Mesenchymal stem cell (in vitro differentiated cells and primary cell): ENCODE data around the gene NFKBIL1.

ENCODE experiments used
- DNase-seq: peaks from one replicate; pipeline ENCODE4 v3.0.0-alpha.2; 2013
- H2AFZ ChIP-seq: one replicate; pipeline ENCODE4 v1.6.1; 2013; ENCODE audit warnings: low read depth, mild to moderate bottlenecking, control low read depth, inconsistent platforms, low read length, moderate library complexity
- H2AK5ac ChIP-seq: 2 replicates; pipeline ENCODE4 v1.6.1; 2013; ENCODE audit warnings: low read length, moderate library complexity, mild to moderate bottlenecking, inconsistent platforms; ENCODE audit not compliant: severe bottlenecking
- H2BK120ac ChIP-seq: one replicate; pipeline ENCODE4 v1.6.1; 2013; ENCODE audit warnings: low read depth, mild to moderate bottlenecking, inconsistent platforms, low read length, moderate library complexity
- H2BK12ac ChIP-seq, 2 experiments: one replicate each; pipeline ENCODE4 v1.6.1; 2013; ENCODE audit warnings: inconsistent platforms in 2 of 2, low read length in 2 of 2, mild to moderate bottlenecking in 2 of 2, moderate library complexity in 2 of 2, control low read depth in 1 of 2
- H2BK15ac ChIP-seq: one replicate; pipeline ENCODE4 v1.6.1; 2013; ENCODE audit warnings: mild to moderate bottlenecking, low read depth, inconsistent platforms; ENCODE audit not compliant: poor library complexity, severe bottlenecking
- H2BK5ac ChIP-seq: 2 replicates; pipeline ENCODE4 v1.6.1; 2013; ENCODE audit warnings: low read depth, mild to moderate bottlenecking, low read length, control low read depth, inconsistent platforms; ENCODE audit not compliant: poor library complexity, severe bottlenecking
- H3K14ac ChIP-seq, 2 experiments: one replicate each; pipeline ENCODE4 v1.6.1; 2013; ENCODE audit warnings: inconsistent platforms in 2 of 2, low read length in 2 of 2, control low read depth in 1 of 2, mild to moderate bottlenecking in 1 of 2, moderate library complexity in 1 of 2
- H3K18ac ChIP-seq, 2 experiments: one replicate each; pipeline ENCODE4 v1.6.1; 2013; ENCODE audit warnings: inconsistent platforms in 2 of 2, low read length in 2 of 2, control low read depth in 1 of 2, low read depth in 1 of 2, mild to moderate bottlenecking in 1 of 2
- H3K23ac ChIP-seq, 2 experiments: one replicate each; pipeline ENCODE4 v1.6.1; 2013; ENCODE audit warnings: inconsistent platforms in 2 of 2, low read length in 2 of 2, mild to moderate bottlenecking in 2 of 2, moderate library complexity in 2 of 2, control low read depth in 1 of 2
- H3K27ac ChIP-seq: 2 replicates; pipeline ENCODE4 v1.5.1; 2013; ENCODE audit warnings: mild to moderate bottlenecking, moderate library complexity, low read length, control low read depth, inconsistent platforms; ENCODE audit not compliant: poor library complexity, severe bottlenecking
- H3K27me3 ChIP-seq, 2 experiments: 2 replicates each; pipeline versions ENCODE4 v1.6.1 to v1.7.0; 2013; ENCODE audit warnings: low read length in 2 of 2, mild to moderate bottlenecking in 2 of 2, moderate library complexity in 2 of 2, control low read depth in 1 of 2, inconsistent platforms in 1 of 2; ENCODE audit not compliant: control insufficient read depth in 1 of 2, insufficient read depth in 1 of 2
- H3K36me3 ChIP-seq, 2 experiments: 2 replicates each; pipeline versions ENCODE4 v1.6.1 to v1.7.0; 2013; ENCODE audit warnings: low read length in 2 of 2, control low read depth in 1 of 2, inconsistent platforms in 1 of 2, low read depth in 1 of 2, mild to moderate bottlenecking in 1 of 2; ENCODE audit not compliant: insufficient read depth in 2 of 2, control insufficient read depth in 1 of 2
- H3K4ac ChIP-seq, 2 experiments: one replicate each; pipeline ENCODE4 v1.6.1; 2013; ENCODE audit warnings: inconsistent platforms in 2 of 2, low read length in 2 of 2, mild to moderate bottlenecking in 2 of 2, moderate library complexity in 2 of 2, control low read depth in 1 of 2, low read depth in 1 of 2
- H3K4me1 ChIP-seq: 2 replicates; pipeline ENCODE4 v1.6.1; 2013; ENCODE audit warnings: low read depth, low read length, control low read depth; ENCODE audit not compliant: control insufficient read depth, insufficient read depth
- H3K4me2 ChIP-seq: 2 replicates; pipeline ENCODE4 v1.6.1; 2013; ENCODE audit warnings: low read length, mild to moderate bottlenecking, inconsistent platforms; ENCODE audit not compliant: poor library complexity, severe bottlenecking
- H3K4me3 ChIP-seq, 2 experiments: 2 replicates each; pipeline versions ENCODE4 v1.5.1 to v1.7.0; 2013; ENCODE audit warnings: low read length in 2 of 2, mild to moderate bottlenecking in 2 of 2, control low read depth in 1 of 2, low read depth in 1 of 2; ENCODE audit not compliant: insufficient read depth in 1 of 2
- H3K79me1 ChIP-seq: replicated peaks from 2 replicates; pipeline ENCODE4 v1.6.1; 2013; ENCODE audit warnings: mild to moderate bottlenecking, control low read depth, low read length, inconsistent platforms; ENCODE audit not compliant: poor library complexity, severe bottlenecking
- H3K9ac ChIP-seq: 2 replicates; pipeline ENCODE4 v1.7.0; 2013; ENCODE audit warnings: mild to moderate bottlenecking, low read length, moderate library complexity
- H3K9me3 ChIP-seq: 2 replicates; pipeline ENCODE4 v1.7.0; 2013; ENCODE audit warnings: mild to moderate bottlenecking, low read length; ENCODE audit not compliant: control insufficient read depth
- H4K8ac ChIP-seq: one replicate; pipeline ENCODE4 v1.6.1; 2013; ENCODE audit warnings: inconsistent platforms, mild to moderate bottlenecking, low read length, moderate library complexity
- H4K91ac ChIP-seq: one replicate; pipeline ENCODE4 v1.6.1; 2013; ENCODE audit warnings: mild to moderate bottlenecking, low read length, inconsistent platforms
- WGBS: methylation state at CpG from one replicate; pipeline ENCODE4 v1.1.7; 2013; ENCODE audit warnings: mixed read lengths; 5-methylcytosine and 5-hydroxymethylcytosine counted together

Gene NFKBIL1

GRCh38 chr6:31573239-31574105 lies 26.1 kb downstream of the NFKBIL1 start:
- no peak overlapping the region for H2BK120ac ChIP-seq
- peaks cover 2% of the 10 kb centered on the region for H3K4me1 ChIP-seq
- H3K4ac ChIP-seq: no peak overlapping the region
- no peak overlapping the region for H2BK15ac ChIP-seq
- H3K23ac ChIP-seq: no peak overlapping the region
- peaks cover 0 to 10% of the 10 kb centered on the region in 2 experiments for H3K27me3 ChIP-seq
- H4K8ac ChIP-seq: no peak overlapping the region
- H3K4me2 ChIP-seq: no peak overlapping the region
- H3K14ac ChIP-seq: no peak overlapping the region
- H3K18ac ChIP-seq: no peak overlapping the region
- H2AFZ ChIP-seq: no peak overlapping the region
- no peak overlapping the region for H2BK12ac ChIP-seq
- no peaks in the 10 kb centered on the region for H3K36me3 ChIP-seq
- no peak overlapping the region for H3K9ac ChIP-seq
- no peaks in the 10 kb centered on the region for H3K9me3 ChIP-seq
- H3K79me1 ChIP-seq: no peaks in the 10 kb centered on the region
- H3K4me3 ChIP-seq: no peak overlapping the region
- no peak overlapping the region for H4K91ac ChIP-seq
- H2AK5ac ChIP-seq: no peak overlapping the region
- DNase-seq: no peak
- no peak overlapping the region for H2BK5ac ChIP-seq
- no peak overlapping the region for H3K27ac ChIP-seq
- 85% methylated on average over 9 of the region's 9 CpGs for WGBS

GRCh38 chr6:31574106-31575061 lies 27.0 kb downstream of the NFKBIL1 start:
- Histone ChIP-seq H2BK12ac (no peak overlapping the region), H3K23ac (no peak overlapping the region), H2AFZ (no peak overlapping the region), H3K9ac (no peak overlapping the region), H2BK120ac (no peak overlapping the region), H3K36me3 (no peaks in the 10 kb centered on the region), H3K14ac (no peak overlapping the region), H3K4me2 (no peak overlapping the region), H3K27me3 (peaks cover 0 to 10% of the 10 kb centered on the region in 2 experiments), H4K8ac (no peak overlapping the region), H3K4me3 (no peak overlapping the region), H3K79me1 (no peaks in the 10 kb centered on the region), H2BK15ac (no peak overlapping the region), H2AK5ac (no peak overlapping the region), H3K4me1 (peaks cover 5% of the 10 kb centered on the region), H3K9me3 (no peaks in the 10 kb centered on the region), H3K4ac (no peak overlapping the region), H2BK5ac (no peak overlapping the region), H4K91ac (no peak overlapping the region), H3K27ac (no peak overlapping the region), H3K18ac (no peak overlapping the region)
- DNase-seq: no peak
- WGBS: 91% methylated on average over 14 of the region's 14 CpGs

- no peak within 1 kb of the TSS for H3K27ac ChIP-seq
- no peaks in the 10 kb centered on the region for H3K79me1 ChIP-seq
- peaks cover 5% of the 10 kb centered on the region for H3K4me1 ChIP-seq
- H4K91ac ChIP-seq: peak within 1 kb of the TSS; percentile 11
- no peak for DNase-seq
- peaks cover 0 to 10% of the 10 kb centered on the region in 2 experiments for H3K27me3 ChIP-seq
- no peak within 1 kb of the TSS for H3K23ac ChIP-seq
- H2BK120ac ChIP-seq: no peak within 1 kb of the TSS
- H3K9ac ChIP-seq: peak within 1 kb of the TSS; percentile 61
- H3K18ac ChIP-seq: no peak within 1 kb of the TSS
- no peak within 1 kb of the TSS for H4K8ac ChIP-seq
- no peak within 1 kb of the TSS for H3K4ac ChIP-seq
- no peak within 1 kb of the TSS for H3K4me2 ChIP-seq
- H2BK15ac ChIP-seq: no peak within 1 kb of the TSS
- H3K9me3 ChIP-seq: no peaks in the 10 kb centered on the region
- H2BK5ac ChIP-seq: no peak within 1 kb of the TSS
- 94% methylated on average over 17 of the region's 19 CpGs for WGBS
- no peaks in the 10 kb centered on the region for H3K36me3 ChIP-seq
- H3K4me3 ChIP-seq: peak within 1 kb of the TSS in 1 of 2 experiments; percentile 71
- H2BK12ac ChIP-seq: no peak within 1 kb of the TSS
- H2AFZ ChIP-seq: no peak within 1 kb of the TSS
- no peak within 1 kb of the TSS for H2AK5ac ChIP-seq
- H3K14ac ChIP-seq: no peak within 1 kb of the TSS
Measured at GRCh38 chr6:31575335-31575901, 28.0 kb downstream of the NFKBIL1 start, which contains the start of gene TNF. Gene TNF, plus strand, starts transcription at chr6:31575565. Its CDS starts 177 bp downstream, at chr6:31575742.
